Measurements from ENCODE around the gene DDX21.
"Not testable (repeated sequence)": the region's sequence is repeated elsewhere in the genome, so short reads cannot be mapped to it uniquely, and the experiment has no call there.

The DDX21 gene

DNA sequence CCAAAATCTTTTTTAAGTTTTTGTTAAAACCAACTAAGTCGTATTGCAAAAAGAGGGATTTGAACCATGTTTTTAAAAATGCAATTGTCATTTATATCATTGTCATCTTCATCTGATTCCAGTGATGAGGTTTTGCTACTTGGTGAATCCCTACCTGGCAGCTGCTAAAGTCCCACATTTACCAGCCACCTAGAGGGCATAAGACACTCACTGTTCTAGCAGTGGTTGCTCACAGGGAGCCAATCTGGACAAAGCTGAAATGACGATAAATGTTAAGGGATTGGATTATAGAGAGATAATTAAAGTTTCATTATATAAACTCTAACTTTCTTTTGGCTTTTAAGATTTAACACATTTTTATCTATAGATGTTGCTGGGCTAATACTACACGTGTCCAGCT is 51.3 kb downstream of the DDX21 start:
- TF ChIP-seq, protein P1, sequence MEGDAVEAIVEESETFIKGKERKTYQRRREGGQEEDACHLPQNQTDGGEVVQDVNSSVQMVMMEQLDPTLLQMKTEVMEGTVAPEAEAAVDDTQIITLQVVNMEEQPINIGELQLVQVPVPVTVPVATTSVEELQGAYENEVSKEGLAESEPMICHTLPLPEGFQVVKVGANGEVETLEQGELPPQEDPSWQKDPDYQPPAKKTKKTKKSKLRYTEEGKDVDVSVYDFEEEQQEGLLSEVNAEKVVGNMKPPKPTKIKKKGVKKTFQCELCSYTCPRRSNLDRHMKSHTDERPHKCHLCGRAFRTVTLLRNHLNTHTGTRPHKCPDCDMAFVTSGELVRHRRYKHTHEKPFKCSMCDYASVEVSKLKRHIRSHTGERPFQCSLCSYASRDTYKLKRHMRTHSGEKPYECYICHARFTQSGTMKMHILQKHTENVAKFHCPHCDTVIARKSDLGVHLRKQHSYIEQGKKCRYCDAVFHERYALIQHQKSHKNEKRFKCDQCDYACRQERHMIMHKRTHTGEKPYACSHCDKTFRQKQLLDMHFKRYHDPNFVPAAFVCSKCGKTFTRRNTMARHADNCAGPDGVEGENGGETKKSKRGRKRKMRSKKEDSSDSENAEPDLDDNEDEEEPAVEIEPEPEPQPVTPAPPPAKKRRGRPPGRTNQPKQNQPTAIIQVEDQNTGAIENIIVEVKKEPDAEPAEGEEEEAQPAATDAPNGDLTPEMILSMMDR (IDR thresholded peaks at IDR 0.05; ENCODE audit: borderline replicate concordance, extremely low read depth, low read length, poor library complexity, severe bottlenecking): no peak
- TF ChIP-seq EZH2 (IDR thresholded peaks at IDR 0.05; ENCODE audit: borderline replicate concordance, low read depth, low read length, severe bottlenecking): no peak
- Histone ChIP-seq H3K4me1 (ENCODE audit: insufficient read depth, low read length) (no peaks in the 10 kb centered on the region), H3K27ac (ENCODE audit: low read length) (no peak overlapping the region), H2AFZ (ENCODE audit: low read depth, low read length) (no peak overlapping the region), H3K4me2 (ENCODE audit: insufficient read depth, low read length) (no peak overlapping the region), H3K9me3 (ENCODE audit: insufficient read depth, low read length, severe bottlenecking) (no peaks in the 10 kb centered on the region), H3K27me3 (ENCODE audit: insufficient read depth, low read length, poor library complexity) (no peaks in the 10 kb centered on the region), H3K9ac (ENCODE audit: low read depth, low read length) (no peak overlapping the region), H4K20me1 (ENCODE audit: insufficient read depth, low read length) (no peaks in the 10 kb centered on the region), H3K4me3 (ENCODE audit: low read depth in 1 of 2, low read length in 2 of 2) (no peak overlapping the region), H3K36me3 (ENCODE audit: insufficient read depth, low read length) (peaks cover 11% of the 10 kb centered on the region; the same call in 1 of the 2 replicates), H3K79me2 (ENCODE audit: insufficient read depth, low read length) (no peaks in the 10 kb centered on the region)
- ATAC-seq (ENCODE audit: insufficient read depth, low read depth): no peak
- no peak for DNase-seq

DNA sequence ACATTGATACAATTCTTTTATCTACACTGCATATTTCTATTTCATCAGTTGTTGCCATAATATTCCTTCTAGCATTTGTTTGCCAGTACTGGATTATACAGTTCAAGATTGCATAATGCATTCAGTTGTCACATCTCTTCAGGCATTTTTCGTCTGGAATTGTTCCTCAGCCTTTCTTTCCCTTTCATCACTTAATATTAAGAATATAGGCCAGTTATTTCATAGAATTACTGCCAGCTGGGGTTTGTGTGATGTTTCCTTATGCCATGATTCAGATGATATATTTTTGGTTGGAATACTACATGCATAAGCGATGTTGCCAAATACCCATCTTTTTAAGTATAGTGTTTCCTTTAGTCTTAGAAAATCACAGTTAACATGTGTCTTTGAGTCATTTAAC is 53.4 kb downstream of the DDX21 start:
- no peak overlapping the region for H3K27ac ChIP-seq (ENCODE audit: low read length)
- H3K79me2 ChIP-seq (ENCODE audit: insufficient read depth, low read length): no peaks in the 10 kb centered on the region
- H2AFZ ChIP-seq (ENCODE audit: low read depth, low read length): no peak overlapping the region
- no peak for DNase-seq
- no peak for ATAC-seq (ENCODE audit: insufficient read depth, low read depth)
- no peaks in the 10 kb centered on the region for H3K27me3 ChIP-seq (ENCODE audit: insufficient read depth, low read length, poor library complexity)
- H4K20me1 ChIP-seq (ENCODE audit: insufficient read depth, low read length): no peaks in the 10 kb centered on the region
- no peaks in the 10 kb centered on the region for H3K9me3 ChIP-seq (ENCODE audit: insufficient read depth, low read length, severe bottlenecking)
- no peaks in the 10 kb centered on the region for H3K4me1 ChIP-seq (ENCODE audit: insufficient read depth, low read length)
- H3K36me3 ChIP-seq (ENCODE audit: insufficient read depth, low read length): peaks cover 11% of the 10 kb centered on the region; the same call in 1 of the 2 replicates
- no peak overlapping the region for H3K9ac ChIP-seq (ENCODE audit: low read depth, low read length)
- no peak overlapping the region for H3K4me3 ChIP-seq (ENCODE audit: low read depth in 1 of 2, low read length in 2 of 2)
- TF ChIP-seq EZH2 (IDR thresholded peaks at IDR 0.05; ENCODE audit: borderline replicate concordance, low read depth, low read length, severe bottlenecking): no peak
- TF ChIP-seq, protein P1 (IDR thresholded peaks at IDR 0.05; ENCODE audit: borderline replicate concordance, extremely low read depth, low read length, poor library complexity, severe bottlenecking): no peak
- H3K4me2 ChIP-seq (ENCODE audit: insufficient read depth, low read length): no peak overlapping the region

DNA sequence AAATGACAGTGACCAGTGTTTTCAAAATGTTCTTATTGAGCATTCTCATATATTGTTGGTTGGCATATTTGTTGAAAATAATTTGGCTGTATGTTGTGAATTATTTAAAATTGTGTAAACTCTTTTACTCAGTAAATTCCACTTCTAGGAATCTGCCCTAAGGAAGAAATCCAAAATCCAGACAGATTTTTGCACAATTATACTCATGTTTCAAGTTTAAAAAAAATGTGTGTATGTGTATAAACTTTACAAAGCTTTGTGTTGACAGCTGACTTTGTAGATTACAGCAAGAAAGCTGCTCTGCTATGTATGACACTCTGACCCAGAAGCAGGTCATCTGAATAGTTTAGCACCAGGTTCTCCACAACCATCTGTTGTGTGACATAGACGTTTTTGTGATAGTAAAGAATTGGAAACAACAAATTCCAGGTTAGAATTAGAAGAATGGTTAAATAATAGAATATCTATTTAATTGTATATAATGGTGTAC is 54.2 kb downstream of the DDX21 start:
- Histone ChIP-seq H3K27me3 (ENCODE audit: insufficient read depth, low read length, poor library complexity) (no peaks in the 10 kb centered on the region), H3K4me2 (ENCODE audit: insufficient read depth, low read length) (no peak overlapping the region), H3K4me1 (ENCODE audit: insufficient read depth, low read length) (no peaks in the 10 kb centered on the region), H3K27ac (ENCODE audit: low read length) (no peak overlapping the region), H3K36me3 (ENCODE audit: insufficient read depth, low read length) (peaks cover 8% of the 10 kb centered on the region; the same call in 1 of the 2 replicates), H3K9ac (ENCODE audit: low read depth, low read length) (no peak overlapping the region), H2AFZ (ENCODE audit: low read depth, low read length) (no peak overlapping the region), H3K79me2 (ENCODE audit: insufficient read depth, low read length) (no peaks in the 10 kb centered on the region), H3K4me3 (ENCODE audit: low read depth in 1 of 2, low read length in 2 of 2) (no peak overlapping the region), H4K20me1 (ENCODE audit: insufficient read depth, low read length) (no peaks in the 10 kb centered on the region), H3K9me3 (ENCODE audit: insufficient read depth, low read length, severe bottlenecking) (no peaks in the 10 kb centered on the region)
- DNase-seq: no peak
- TF ChIP-seq EZH2 (IDR thresholded peaks at IDR 0.05; ENCODE audit: borderline replicate concordance, low read depth, low read length, severe bottlenecking): no peak
- TF ChIP-seq, protein P1 (IDR thresholded peaks at IDR 0.05; ENCODE audit: borderline replicate concordance, extremely low read depth, low read length, poor library complexity, severe bottlenecking): no peak
- no peak for ATAC-seq (ENCODE audit: insufficient read depth, low read depth)

DNA sequence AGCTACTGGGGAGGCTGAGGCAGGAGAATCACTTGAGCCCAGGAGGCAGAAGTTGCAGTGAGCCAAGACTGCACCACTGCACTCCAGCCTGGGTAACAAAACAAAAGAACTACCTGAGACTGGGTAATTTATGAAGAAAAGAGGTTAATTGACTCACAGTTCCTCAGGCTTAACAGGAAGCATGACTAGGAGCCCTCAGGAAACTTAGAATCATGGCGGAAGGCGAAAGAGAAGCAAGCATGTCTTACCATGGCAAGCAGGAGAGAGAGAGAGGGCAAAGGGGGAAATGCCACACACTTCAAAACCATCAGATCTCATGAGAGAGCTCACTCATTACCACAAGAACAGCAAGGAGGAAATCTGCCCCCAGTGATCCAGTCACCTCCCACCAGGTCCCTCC is 56.8 kb downstream of the DDX21 start:
- DNase-seq; H3K27ac ChIP-seq (ENCODE audit: low read length): not testable (repeated sequence)

More for the DNA sequence above, 56.8 kb downstream of the DDX21 start:
- H3K9ac ChIP-seq (ENCODE audit: low read depth, low read length); H4K20me1 ChIP-seq (ENCODE audit: insufficient read depth, low read length); H3K9me3 ChIP-seq (ENCODE audit: insufficient read depth, low read length, severe bottlenecking); H3K27me3 ChIP-seq (ENCODE audit: insufficient read depth, low read length, poor library complexity); H3K4me3 ChIP-seq (ENCODE audit: low read depth in 1 of 2, low read length in 2 of 2); H3K4me1 ChIP-seq (ENCODE audit: insufficient read depth, low read length); H3K36me3 ChIP-seq (ENCODE audit: insufficient read depth, low read length); H2AFZ ChIP-seq (ENCODE audit: low read depth, low read length); H3K79me2 ChIP-seq (ENCODE audit: insufficient read depth, low read length); ATAC-seq (ENCODE audit: insufficient read depth, low read depth); H3K4me2 ChIP-seq (ENCODE audit: insufficient read depth, low read length): not testable (repeated sequence)
